HEK293 (cell line): ENCODE results near the gene GMPR.

Experiments used
- CTCF ChIA-PET: fragments of 350-600 bp; formaldehyde crosslinking; extraction: SDS; loops from one replicate; lab custom pipeline; 2021; ENCODE audit warnings: antibody characterized with exemption; lab: Yijun Ruan, JAX
- POLR2A ChIA-PET: fragments of 300-600 bp; formaldehyde crosslinking; extraction: SDS; loops from one replicate; lab custom pipeline; 2020; ENCODE audit warnings: antibody characterized with exemption, inconsistent platforms; lab: Yijun Ruan, JAX
- H3K27ac ChIP-seq: fragments of 200-500 bp; sonication (Bioruptor generic); 2 replicates; pipeline ENCODE4 v1.5.1; 2014; ENCODE audit warnings: low read depth, low read length, control low read depth, inconsistent platforms; ENCODE audit errors: extremely low read depth
- H3K36me3 ChIP-seq, 2 experiments: fragments of 200-500 bp in 1 of 2; sonication (Bioruptor generic) in 1 of 2; 1 replicate in 1 of 2; 2 replicates in 1 of 2; pipeline ENCODE4 v1.5.1; 2014 to 2017; ENCODE audit warnings: inconsistent platforms in 2 of 2, low read length in 2 of 2; ENCODE audit not compliant: control insufficient read depth in 2 of 2, insufficient read depth in 1 of 2
- H3K4me1 ChIP-seq: fragments of 200-500 bp; sonication (Bioruptor generic); 2 replicates; pipeline ENCODE4 v1.5.1; 2014; ENCODE audit warnings: mild to moderate bottlenecking, low read length, inconsistent platforms; ENCODE audit not compliant: control insufficient read depth, insufficient read depth
- H3K4me3 ChIP-seq: 2 replicates; pipeline ENCODE4 v1.5.1; 2011; ENCODE audit warnings: low read depth, mild to moderate bottlenecking, control low read depth, low read length, moderate library complexity
- H3K9me3 ChIP-seq: fragments of 200-500 bp; sonication (Bioruptor generic); 2 replicates; pipeline ENCODE4 v1.5.1; 2014; ENCODE audit warnings: low read depth, low read length, inconsistent platforms; ENCODE audit not compliant: control insufficient read depth, insufficient read depth
- KLF1 ChIP-seq: fragments of 450-650 bp; formaldehyde crosslinking; IDR thresholded peaks from 2 replicates; pipeline ENCODE4 v1.5.1; 2016; ENCODE audit warnings: missing biosample characterization, missing genetic modification characterization
- MEIS1 ChIP-seq: sonication (generic); formaldehyde crosslinking; IDR thresholded peaks from 2 replicates; pipeline ENCODE4 v1.8.1; 2022; ENCODE audit warnings: missing genetic modification reagents, mild to moderate bottlenecking, borderline replicate concordance
- MYNN ChIP-seq: fragments of 450-650 bp; formaldehyde crosslinking; IDR thresholded peaks from 2 replicates; pipeline ENCODE4 v1.5.1; 2016; ENCODE audit warnings: missing biosample characterization, missing genetic modification characterization, borderline replicate concordance
- PRDM10 ChIP-seq: fragments of 450-650 bp; formaldehyde crosslinking; IDR thresholded peaks from 2 replicates; pipeline ENCODE4 v1.5.1; 2016; ENCODE audit warnings: missing biosample characterization, missing genetic modification characterization
- PRDM4 ChIP-seq: fragments of 450-650 bp; formaldehyde crosslinking; IDR thresholded peaks from 2 replicates; pipeline ENCODE4 v1.5.1; 2017; ENCODE audit warnings: missing biosample characterization, missing genetic modification characterization
- SCRT2 ChIP-seq: fragments of 450-650 bp; formaldehyde crosslinking; IDR thresholded peaks from 2 replicates; pipeline ENCODE4 v1.5.1; 2016; ENCODE audit warnings: missing biosample characterization, missing genetic modification characterization
- SP7 ChIP-seq: fragments of 450-650 bp; formaldehyde crosslinking; IDR thresholded peaks from 2 replicates; pipeline ENCODE4 v1.5.1; 2016; ENCODE audit warnings: missing biosample characterization, missing genetic modification characterization
- TRIM28 ChIP-seq: IDR thresholded peaks from 2 replicates; pipeline ENCODE4 v1.6.1; 2011; ENCODE audit warnings: low read length, control low read depth, borderline replicate concordance
- YY1 ChIP-seq: fragments of 450-650 bp; formaldehyde crosslinking; IDR thresholded peaks from 2 replicates; pipeline ENCODE4 v1.5.1; 2018; ENCODE audit warnings: missing biosample characterization, missing genetic modification characterization
- YY2 ChIP-seq: fragments of 450-650 bp; formaldehyde crosslinking; IDR thresholded peaks from 2 replicates; pipeline ENCODE4 v1.5.1; 2016; ENCODE audit warnings: missing biosample characterization, missing genetic modification characterization
- ZBTB17 ChIP-seq: fragments of 450-650 bp; formaldehyde crosslinking; IDR thresholded peaks from 2 replicates; pipeline ENCODE4 v1.5.1; 2016; ENCODE audit warnings: missing biosample characterization, missing genetic modification characterization
- ZBTB20 ChIP-seq: fragments of 450-650 bp; formaldehyde crosslinking; IDR thresholded peaks from 2 replicates; pipeline ENCODE4 v1.5.1; 2016; ENCODE audit warnings: missing biosample characterization, missing genetic modification characterization
- ZBTB44 ChIP-seq: fragments of 450-650 bp; IDR thresholded peaks from 2 replicates; pipeline ENCODE4 v1.5.1; 2018; ENCODE audit warnings: missing biosample characterization, mild to moderate bottlenecking, missing genetic modification characterization
- ZFP69B ChIP-seq: fragments of 450-650 bp; formaldehyde crosslinking; IDR thresholded peaks from 2 replicates; pipeline ENCODE4 v1.5.1; 2016; ENCODE audit warnings: missing biosample characterization, missing genetic modification characterization
- ZNF112 ChIP-seq: fragments of 450-650 bp; formaldehyde crosslinking; IDR thresholded peaks from 2 replicates; pipeline ENCODE4 v1.5.0; 2017; ENCODE audit warnings: missing biosample characterization, missing genetic modification characterization
- ZNF16 ChIP-seq: fragments of 450-650 bp; formaldehyde crosslinking; IDR thresholded peaks from 2 replicates; pipeline ENCODE4 v1.5.1; 2016; ENCODE audit warnings: low read depth, missing biosample characterization, missing genetic modification characterization
- ZNF175 ChIP-seq: fragments of 450-650 bp; formaldehyde crosslinking; IDR thresholded peaks from 2 replicates; pipeline ENCODE4 v1.5.1; 2016; ENCODE audit warnings: missing biosample characterization, missing genetic modification characterization
- ZNF18 ChIP-seq: fragments of 450-650 bp; formaldehyde crosslinking; IDR thresholded peaks from 2 replicates; pipeline ENCODE4 v1.5.1; 2016; ENCODE audit warnings: missing biosample characterization, missing genetic modification characterization
- ZNF184 ChIP-seq: fragments of 450-650 bp; IDR thresholded peaks from 2 replicates; pipeline ENCODE4 v1.5.1; 2018; ENCODE audit warnings: missing biosample characterization, mild to moderate bottlenecking, missing genetic modification characterization
- ZNF19 ChIP-seq: fragments of 450-650 bp; formaldehyde crosslinking; IDR thresholded peaks from 2 replicates; pipeline ENCODE4; 2016; ENCODE audit warnings: missing biosample characterization, missing genetic modification characterization, low read depth
- ZNF23 ChIP-seq: fragments of 450-650 bp; formaldehyde crosslinking; IDR thresholded peaks from 2 replicates; pipeline ENCODE4 v1.5.1; 2016; ENCODE audit warnings: missing biosample characterization, missing genetic modification characterization, borderline replicate concordance
- ZNF416 ChIP-seq: fragments of 450-650 bp; formaldehyde crosslinking; IDR thresholded peaks from 2 replicates; pipeline ENCODE4 v1.5.1; 2016; ENCODE audit warnings: missing biosample characterization, missing genetic modification characterization
- ZNF488 ChIP-seq: fragments of 450-650 bp; formaldehyde crosslinking; IDR thresholded peaks from 2 replicates; pipeline ENCODE4 v1.5.1; 2016; ENCODE audit warnings: missing biosample characterization, missing genetic modification characterization
- ZNF664 ChIP-seq: fragments of 450-650 bp; formaldehyde crosslinking; IDR thresholded peaks from 2 replicates; pipeline ENCODE4 v1.5.1; 2016; ENCODE audit warnings: missing biosample characterization, missing genetic modification characterization
- ZNF843 ChIP-seq: fragments of 450-650 bp; formaldehyde crosslinking; IDR thresholded peaks from 2 replicates; pipeline ENCODE4 v1.5.1; 2016; ENCODE audit warnings: missing biosample characterization, missing genetic modification characterization
- ZSCAN16 ChIP-seq: fragments of 450-650 bp; formaldehyde crosslinking; IDR thresholded peaks from 2 replicates; pipeline ENCODE4 v1.5.1; 2016; ENCODE audit warnings: missing biosample characterization, missing genetic modification characterization
- TF ChIP-seq, protein P1 (sequence below): fragments of 450-650 bp; formaldehyde crosslinking; IDR thresholded peaks from 2 replicates; pipeline ENCODE4 v1.5.1; 2016; ENCODE audit warnings: missing biosample characterization, missing genetic modification characterization

GMPR gene

DNA sequence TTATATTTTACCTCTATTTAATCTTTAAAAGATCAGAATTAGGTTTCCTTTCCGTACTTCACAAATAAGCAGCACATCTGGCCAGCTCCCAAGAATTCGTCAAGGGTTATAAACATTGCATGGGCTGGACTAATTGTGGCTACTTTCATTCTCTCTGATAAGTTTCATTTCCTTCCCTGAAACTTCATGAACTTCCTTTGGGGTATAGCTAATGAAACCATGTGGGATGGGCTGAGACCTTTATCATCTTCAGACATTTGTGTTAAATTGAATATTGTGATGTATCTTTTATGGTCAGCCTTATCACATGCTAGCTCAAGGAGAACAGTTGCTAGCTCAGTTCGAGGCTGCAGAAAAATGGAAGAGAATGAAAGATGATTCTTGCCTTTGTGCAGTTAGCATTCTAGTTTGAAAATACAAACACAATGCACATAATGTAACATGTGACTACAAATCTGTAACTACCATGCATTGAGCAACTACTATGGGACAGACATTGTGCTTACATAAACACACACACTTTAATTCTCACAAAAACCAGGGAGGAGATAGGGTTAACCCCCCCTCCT, 1.7 kb upstream of the GMPR start:
- Histone ChIP-seq H3K4me1 (peaks cover 17% of the 10 kb centered on the region), H3K27ac (peak overlapping the region; percentile 32; the same call in 1 of the 2 replicates), H3K36me3 (no peaks in the 10 kb centered on the region), H3K4me3 (no peak overlapping the region), H3K9me3 (no peaks in the 10 kb centered on the region)
- ChIA-PET POLR2A (interaction anchor here (1.1 kb wide), 2 partner anchors 13 to 20 kb away, joined by 3 read pairs; no protein-coding TSS in a partner anchor), CTCF (interaction anchor here (1.0 to 1.8 kb wide), 3 partner anchors 27 to 41 kb away, joined by 4 to 7 read pairs (median 5); no protein-coding TSS in a partner anchor)
- TF ChIP-seq PRDM4 (tag by site-specific recombination) (no peak), MEIS1 (CRISPR knock-in tag) (no peak), ZNF112 (tag by site-specific recombination) (no peak), ZSCAN16 (no peak), KLF1 (tag by site-specific recombination) (no peak), ZFP69B (no peak), ZNF19 (tag by site-specific recombination) (no peak), ZNF664 (tag by site-specific recombination) (peak; percentile 99), MYNN (tag by site-specific recombination) (no peak), ZBTB20 (tag by site-specific recombination) (no peak), ZNF416 (no peak), ZNF488 (no peak), ZBTB44 (tag by site-specific recombination) (0 out of 2 replicates have a peak, but pooled peaks have one; percentile 8), SCRT2 (tag by site-specific recombination) (no peak), PRDM10 (tag by site-specific recombination) (peak; percentile 54), ZNF16 (tag by site-specific recombination) (no peak), YY2 (tag by site-specific recombination) (no peak), ZNF843 (tag by site-specific recombination) (peak; percentile 25; the same call in 1 of the 2 replicates), TRIM28 (no peak), ZNF184 (tag by site-specific recombination) (no peak), ZNF23 (tag by site-specific recombination) (no peak), ZBTB17 (0 out of 2 replicates have a peak, but pooled peaks have one; percentile 39), ZNF175 (tag by site-specific recombination) (no peak), ZNF18 (tag by site-specific recombination) (no peak), SP7 (tag by site-specific recombination) (peak; percentile 53; the same call in 1 of the 2 replicates), YY1 (tag by site-specific recombination) (no peak)
- TF ChIP-seq, protein P1, sequence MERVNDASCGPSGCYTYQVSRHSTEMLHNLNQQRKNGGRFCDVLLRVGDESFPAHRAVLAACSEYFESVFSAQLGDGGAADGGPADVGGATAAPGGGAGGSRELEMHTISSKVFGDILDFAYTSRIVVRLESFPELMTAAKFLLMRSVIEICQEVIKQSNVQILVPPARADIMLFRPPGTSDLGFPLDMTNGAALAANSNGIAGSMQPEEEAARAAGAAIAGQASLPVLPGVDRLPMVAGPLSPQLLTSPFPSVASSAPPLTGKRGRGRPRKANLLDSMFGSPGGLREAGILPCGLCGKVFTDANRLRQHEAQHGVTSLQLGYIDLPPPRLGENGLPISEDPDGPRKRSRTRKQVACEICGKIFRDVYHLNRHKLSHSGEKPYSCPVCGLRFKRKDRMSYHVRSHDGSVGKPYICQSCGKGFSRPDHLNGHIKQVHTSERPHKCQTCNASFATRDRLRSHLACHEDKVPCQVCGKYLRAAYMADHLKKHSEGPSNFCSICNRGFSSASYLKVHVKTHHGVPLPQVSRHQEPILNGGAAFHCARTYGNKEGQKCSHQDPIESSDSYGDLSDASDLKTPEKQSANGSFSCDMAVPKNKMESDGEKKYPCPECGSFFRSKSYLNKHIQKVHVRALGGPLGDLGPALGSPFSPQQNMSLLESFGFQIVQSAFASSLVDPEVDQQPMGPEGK (tag by site-specific recombination): 0 out of 2 replicates have a peak, but pooled peaks have one; percentile 28
